GM23338 (cell line): ENCODE measurements around the gene ZER1. TPM values are rescaled to one million over a fixed set of nuclear protein-coding genes. Genes with fewer than 3 reads are reported as not detected.

Experiments used
- ATAC-seq: fragments of 200-7000 bp; cut with Tn5 transposase; 3 replicates; pipeline ENCODE4 v1.9.1; 2020
- DNase-seq: peaks from one replicate; pipeline ENCODE4 v3.0.0-alpha.2; 2015; ENCODE audit warnings: low spot score
- H2AFZ ChIP-seq: fragments of 200-600 bp; sonication (generic); 2 replicates; pipeline ENCODE4 v1.8.0; 2016; ENCODE audit warnings: antibody characterized with exemption, mild to moderate bottlenecking, moderate library complexity
- H3F3A ChIP-seq: fragments of 200-600 bp; sonication (generic); replicated peaks from 2 replicates; pipeline ENCODE4 v1.8.0; 2017; ENCODE audit warnings: antibody characterized with exemption, mixed run types, low read depth
- H3K27ac ChIP-seq: fragments of 200-600 bp; sonication (generic); 2 replicates; pipeline ENCODE4 v1.6.1; 2016; ENCODE audit warnings: low read depth
- H3K27me3 ChIP-seq: fragments of 200-600 bp; sonication (generic); 2 replicates; pipeline ENCODE4 v1.8.0; 2016; ENCODE audit warnings: mild to moderate bottlenecking, mixed run types, moderate library complexity; ENCODE audit not compliant: insufficient read depth
- H3K36me3 ChIP-seq: fragments of 200-600 bp; sonication (generic); 2 replicates; pipeline ENCODE4 v1.8.0; 2016; ENCODE audit warnings: mild to moderate bottlenecking; ENCODE audit not compliant: insufficient read depth
- H3K4me1 ChIP-seq: fragments of 200-600 bp; sonication (generic); 2 replicates; pipeline ENCODE4 v1.8.0; 2016; ENCODE audit warnings: mild to moderate bottlenecking, moderate library complexity; ENCODE audit not compliant: insufficient read depth
- H3K4me2 ChIP-seq: fragments of 200-600 bp; sonication (generic); 2 replicates; pipeline ENCODE4 v1.7.1; 2017; ENCODE audit warnings: mixed run types
- H3K4me3 ChIP-seq: fragments of 200-600 bp; sonication (generic); 2 replicates; pipeline ENCODE4 v1.6.1; 2016; ENCODE audit warnings: mixed run types
- H3K79me2 ChIP-seq: fragments of 200-600 bp; sonication (generic); replicated peaks from 2 replicates; pipeline ENCODE4 v1.8.0; 2017; ENCODE audit warnings: mild to moderate bottlenecking; ENCODE audit not compliant: insufficient read depth
- H3K9me2 ChIP-seq: fragments of 200-600 bp; sonication (generic); 2 replicates; pipeline ENCODE4 v1.8.0; 2017; ENCODE audit not compliant: insufficient read depth
- H4K20me1 ChIP-seq: fragments of 200-600 bp; sonication (generic); replicated peaks from 2 replicates; pipeline ENCODE4 v1.8.0; 2017; ENCODE audit warnings: mild to moderate bottlenecking; ENCODE audit not compliant: insufficient read depth
- H3K27ac Mint-ChIP-seq: 2 replicates; pipeline ENCODE4 v1.8.0; 2020; ENCODE audit warnings: inconsistent platforms, mild to moderate bottlenecking, moderate library complexity, mixed read lengths
- H3K27me3 Mint-ChIP-seq: 3 replicates; pipeline ENCODE4 v1.8.0; 2022; ENCODE audit warnings: low read depth, mild to moderate bottlenecking, moderate library complexity, mixed read lengths, inconsistent platforms; ENCODE audit not compliant: insufficient read depth, poor library complexity
- H3K36me3 Mint-ChIP-seq: 3 replicates; pipeline ENCODE4 v1.8.0; 2021; ENCODE audit warnings: low read depth, mild to moderate bottlenecking, inconsistent platforms, moderate library complexity, mixed read lengths
- H3K4me1 Mint-ChIP-seq: 3 replicates; pipeline ENCODE4 v1.8.0; 2020; ENCODE audit warnings: mild to moderate bottlenecking, inconsistent platforms, mixed read lengths
- H3K4me3 Mint-ChIP-seq: 3 replicates; pipeline ENCODE4 v1.8.0; 2021; ENCODE audit warnings: moderate library complexity, mild to moderate bottlenecking, inconsistent platforms, mixed read lengths
- H3K9me3 Mint-ChIP-seq: 3 replicates; pipeline ENCODE4 v1.8.0; 2020; ENCODE audit warnings: moderate library complexity, mild to moderate bottlenecking, inconsistent platforms, mixed read lengths
- CREB1 ChIP-seq: fragments of 250-450 bp; sonication (Bioruptor Pico); IDR thresholded peaks from 2 replicates; pipeline ENCODE4 v1.5.0; 2020; ENCODE audit warnings: low read depth, mild to moderate bottlenecking, moderate library complexity
- CTCF ChIP-seq, 2 experiments: fragments of 200-600 bp in 1 of 2; sonication (generic) in 1 of 2; conservative IDR thresholded peaks; 2 replicates each; pipeline versions ENCODE4 v1.5.1 to v1.6.1; 2016 to 2017; ENCODE audit warnings: antibody characterized with exemption in 2 of 2, low read depth in 2 of 2, mild to moderate bottlenecking in 2 of 2, moderate library complexity in 1 of 2
- ETS1 ChIP-seq: IDR thresholded peaks from 2 replicates; pipeline ENCODE4 v1.6.1; 2016; ENCODE audit warnings: antibody characterized with exemption
- EZH2phosphoT487 ChIP-seq: fragments of 200-600 bp; sonication (generic); IDR thresholded peaks from one replicate; pipeline ENCODE4 v1.8.1; 2018; ENCODE audit warnings: antibody characterized with exemption; ENCODE audit not compliant: unreplicated experiment
- REST ChIP-seq: IDR thresholded peaks from one replicate; pipeline ENCODE4 v1.6.1; 2018; ENCODE audit warnings: antibody characterized with exemption; ENCODE audit not compliant: unreplicated experiment
- ZNF114 ChIP-seq: fragments of 250-450 bp; sonication (Bioruptor Pico); IDR thresholded peaks from 2 replicates; pipeline ENCODE4 v1.5.0; 2020; ENCODE audit warnings: mild to moderate bottlenecking, moderate library complexity
- polyA plus RNA-seq: library from polyadenylated mRNA; unstranded; fragments of >200 nt; fragmentation: Nextera tagmentation; extraction: Ambion mirVana; gene quantifications from 2 replicates; pipeline ENCODE4 v1.2.1, GENCODE V29; 2016
- total RNA-seq: library from RNA; depleted of rRNA; stranded (reverse); fragments of >200 nt; shearing (Covaris generic); gene quantifications from 2 replicates; pipeline ENCODE4 v1.2.3, GENCODE V29; 2014

The ZER1 gene
- total and polyA plus RNA-seq, 2 experiments from 2014 or later = 7.0 to 23.9 TPM

GRCh38 chr9:128703616-128704355, 67.9 kb downstream of the ZER1 start:
- H3K4me2 ChIP-seq = peak overlapping the region; percentile 86

More at GRCh38 chr9:128703616-128704355, 67.9 kb downstream of the ZER1 start:
- Mint-ChIP-seq H3K27ac (no peak overlapping the region), H3K4me1 (peaks cover 5% of the 10 kb centered on the region; the same call in 1 of the 3 replicates), H3K4me3 (peak overlapping the region; percentile 83), H3K27me3 (peaks cover 14% of the 10 kb centered on the region), H3K9me3 (no peaks in the 10 kb centered on the region; the same call in 2 of the 3 replicates), H3K36me3 (no peaks in the 10 kb centered on the region; the same call in 2 of the 3 replicates)
- H3K27me3 ChIP-seq = no peaks in the 10 kb centered on the region; the same call in 1 of the 2 replicates
- DNase-seq (no peak), ATAC-seq (peak; percentile 1; the same call in 2 of the 3 replicates)
- H3F3A ChIP-seq = peaks cover 21% of the 10 kb centered on the region
- H3K4me1 ChIP-seq = peaks cover 5% of the 10 kb centered on the region; the same call in 1 of the 2 replicates
- TF ChIP-seq ZNF114 (no peak), ETS1 (no peak), CREB1 (no peak), EZH2phosphoT487 (no peak), REST (no peak), CTCF (conservative IDR thresholded peaks at IDR 0.05; ENCODE audit: low read depth in 2 of 2) (no peak)
- 0 out of 2 replicates have a peak, but pooled peaks cover 2% of the 10 kb centered on the region for H4K20me1 ChIP-seq
- no peaks in the 10 kb centered on the region for H3K36me3 ChIP-seq
- no peak overlapping the region for H3K27ac ChIP-seq
- H2AFZ ChIP-seq = peak overlapping the region; percentile 96
- no peaks in the 10 kb centered on the region for H3K79me2 ChIP-seq
- H3K9me2 ChIP-seq = no peaks in the 10 kb centered on the region
- peak overlapping the region; percentile 83 for H3K4me3 ChIP-seq
